ENCODE results near the gene SIRT2. TPM values are rescaled to one million over a fixed set of nuclear protein-coding genes. Genes with fewer than 3 reads are reported as not detected.

Gene SIRT2
- total and polyA plus RNA-seq, 3 experiments from 2014 or later = 33.6 to 51.2 (median 36.5) TPM

DNA sequence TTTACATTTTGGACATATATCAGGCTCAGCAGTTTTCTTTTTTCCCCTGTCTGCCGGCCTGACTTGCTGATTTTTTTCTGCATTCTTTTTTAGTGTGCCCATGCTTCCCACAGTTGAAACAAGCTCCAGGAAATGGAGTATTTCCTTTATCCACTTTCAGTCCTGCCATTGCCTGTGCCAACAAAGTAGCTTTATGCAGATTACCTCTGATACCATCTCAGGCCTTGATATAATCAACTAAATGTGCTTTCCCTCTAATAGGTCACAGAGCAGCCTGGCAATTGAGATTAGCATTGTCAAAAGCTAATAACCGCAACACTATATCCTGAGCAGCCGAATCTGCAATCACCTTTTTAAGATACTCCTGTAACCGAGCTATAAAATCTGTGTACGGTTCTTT, 40.5 kb upstream of the SIRT2 start:
- Histone ChIP-seq H3K36me3 (ENCODE audit: insufficient read depth, low read length) (no peaks in the 10 kb centered on the region), H3K4me1 (ENCODE audit: insufficient read depth, low read length) (no peaks in the 10 kb centered on the region), H3K27me3 (ENCODE audit: insufficient read depth, low read length, poor library complexity, severe bottlenecking) (no peaks in the 10 kb centered on the region), H3K4me3 (ENCODE audit: low read length) (no peak overlapping the region), H3K27ac (ENCODE audit: low read depth, low read length) (no peak overlapping the region), H3K9me3 (ENCODE audit: low read length) (no peaks in the 10 kb centered on the region)
- Mint-ChIP-seq H3K27me3 (peaks cover 3 to 4% of the 10 kb centered on the region in 2 donors), H3K27ac (no peak overlapping the region), H3K36me3 (peaks cover 2 to 11% (median 6%) of the 10 kb centered on the region in 3 donors), H3K9me3 (peaks cover 0 to 8% (median 3%) of the 10 kb centered on the region in 5 donors), H3K4me1 (peaks cover 4 to 26% (median 16%) of the 10 kb centered on the region in 3 donors), H3K4me3 (no peak overlapping the region)
- POLR2A ChIA-PET = no interaction called here
- CTCF ChIA-PET = no interaction called here
- DNase-seq = no peak

DNA sequence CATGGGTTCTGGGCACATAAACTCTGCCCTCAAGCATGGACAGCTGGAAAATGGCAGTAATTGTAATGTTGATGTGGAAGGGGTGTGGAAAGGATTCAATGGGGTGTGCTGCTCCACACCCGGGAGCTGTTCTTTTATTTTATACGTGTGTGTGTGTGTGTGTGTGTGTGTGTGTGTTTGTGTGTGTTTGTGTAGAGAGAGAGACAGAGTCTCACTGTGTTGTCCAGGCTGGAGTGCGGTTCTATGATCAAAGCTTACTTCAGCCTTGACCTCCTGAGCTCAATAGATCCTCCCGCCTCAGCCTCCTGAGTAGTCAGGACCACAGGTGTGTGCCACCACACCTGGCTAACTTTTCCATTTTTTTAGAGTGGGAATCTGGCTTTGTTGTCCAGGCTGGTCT, 34.1 kb upstream of the SIRT2 start:
- Histone ChIP-seq H3K4me1 (ENCODE audit: insufficient read depth, low read length) (peaks cover 34% of the 10 kb centered on the region), H3K9me3 (ENCODE audit: low read length) (no peaks in the 10 kb centered on the region), H3K36me3 (ENCODE audit: insufficient read depth, low read length) (no peaks in the 10 kb centered on the region), H3K27ac (ENCODE audit: low read depth, low read length) (no peak overlapping the region), H3K27me3 (ENCODE audit: insufficient read depth, low read length, poor library complexity, severe bottlenecking) (no peaks in the 10 kb centered on the region), H3K4me3 (ENCODE audit: low read length) (no peak overlapping the region)
- no peak for DNase-seq
- no peak overlapping the region for H3K4me3 Mint-ChIP-seq
- POLR2A ChIA-PET = no interaction called here
- H3K4me1 Mint-ChIP-seq = peaks cover 29 to 37% (median 29%) of the 10 kb centered on the region in 3 donors
- peaks cover 0 to 8% (median 3%) of the 10 kb centered on the region in 5 donors for H3K9me3 Mint-ChIP-seq
- peaks cover 7 to 37% (median 17%) of the 10 kb centered on the region in 3 donors for H3K36me3 Mint-ChIP-seq
- CTCF ChIA-PET = interaction anchor here (1.0 to 2.4 kb wide), 5 partner anchors 164 to 531 kb away, joined by 3 to 13 read pairs (median 5); partner anchors contain the start of gene FAM98C
- H3K27me3 Mint-ChIP-seq = no peaks in the 10 kb centered on the region
- peak overlapping the region in 1 of 8 donors; percentile 74 for H3K27ac Mint-ChIP-seq

DNA sequence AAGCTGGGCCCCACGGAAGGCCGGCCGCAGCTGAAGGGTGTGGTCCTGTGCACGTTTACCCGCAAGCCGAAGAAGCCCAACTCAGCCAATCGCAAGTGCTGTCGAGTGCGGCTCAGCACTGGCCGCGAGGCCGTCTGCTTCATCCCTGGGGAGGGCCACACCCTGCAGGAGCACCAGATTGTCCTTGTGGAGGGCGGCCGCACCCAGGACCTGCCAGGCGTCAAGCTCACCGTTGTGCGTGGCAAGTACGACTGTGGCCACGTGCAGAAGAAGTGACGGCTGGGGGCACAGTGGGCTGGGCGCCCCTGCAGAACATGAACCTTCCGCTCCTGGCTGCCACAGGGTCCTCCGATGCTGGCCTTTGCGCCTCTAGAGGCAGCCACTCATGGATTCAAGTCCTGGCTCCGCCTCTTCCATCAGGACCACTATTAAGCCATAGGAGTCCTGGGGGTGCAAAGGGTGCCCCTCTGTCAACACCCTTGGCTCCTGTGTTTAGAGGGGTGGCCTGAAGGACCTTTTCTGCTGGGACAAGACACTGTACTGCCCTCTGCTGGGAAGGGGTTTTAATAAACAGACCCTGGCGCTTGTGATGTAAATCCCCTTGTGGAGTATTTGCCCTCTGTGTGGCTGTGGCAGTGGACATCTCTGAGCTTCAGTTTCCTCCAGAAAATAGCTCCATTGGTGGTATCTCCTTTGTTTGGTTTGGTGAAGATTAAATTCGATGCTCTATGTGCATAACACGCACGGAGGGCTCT, 33.2 kb upstream of the SIRT2 start:
- ChIA-PET POLR2A (interaction anchor here (0.6 kb wide), 1 partner anchor 102 kb away, joined by 5 read pairs; no protein-coding TSS in a partner anchor), CTCF (interaction anchor here (1.1 to 2.6 kb wide), 6 partner anchors 163 to 1030 kb away, joined by 3 to 13 read pairs (median 6); partner anchors contain the start of gene FAM98C)
- H3K4me3 ChIP-seq (ENCODE audit: low read length) = no peak overlapping the region
- no peaks in the 10 kb centered on the region for H3K36me3 ChIP-seq (ENCODE audit: insufficient read depth, low read length)
- DNase-seq = peak in 2 of 5 donors; percentile 27 to 37
- H3K9me3 ChIP-seq (ENCODE audit: low read length) = no peaks in the 10 kb centered on the region
- H3K4me1 ChIP-seq (ENCODE audit: insufficient read depth, low read length) = peaks cover 43% of the 10 kb centered on the region
- Mint-ChIP-seq H3K27ac (peak overlapping the region in 5 of 8 donors; percentile 5 to 76 (median 51)), H3K4me1 (peaks cover 36 to 47% (median 38%) of the 10 kb centered on the region in 3 donors), H3K9me3 (peaks cover 0 to 8% (median 3%) of the 10 kb centered on the region in 5 donors), H3K27me3 (no peaks in the 10 kb centered on the region), H3K36me3 (peaks cover 9 to 37% (median 17%) of the 10 kb centered on the region in 3 donors), H3K4me3 (peak overlapping the region; percentile 19 to 80 (median 57))
- H3K27me3 ChIP-seq (ENCODE audit: insufficient read depth, low read length, poor library complexity, severe bottlenecking) = no peaks in the 10 kb centered on the region
- H3K27ac ChIP-seq (ENCODE audit: low read depth, low read length) = no peak overlapping the region

DNA sequence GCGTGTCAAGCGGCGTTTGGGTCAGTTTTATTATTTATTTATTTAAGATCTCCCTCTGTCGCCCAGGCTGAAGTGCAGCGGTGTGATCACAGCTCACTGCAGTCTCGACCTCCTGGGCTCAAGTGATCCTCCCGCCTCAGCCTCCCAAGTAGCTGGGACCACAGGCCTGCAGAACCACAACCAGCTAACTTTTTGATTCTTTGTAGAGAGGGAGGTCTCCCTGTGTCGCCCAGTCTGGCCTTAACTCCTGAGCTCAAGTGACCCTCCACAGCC, 32.0 kb upstream of the SIRT2 start:
- H3K36me3 Mint-ChIP-seq = peaks cover 9 to 37% (median 17%) of the 10 kb centered on the region in 3 donors

DNA sequence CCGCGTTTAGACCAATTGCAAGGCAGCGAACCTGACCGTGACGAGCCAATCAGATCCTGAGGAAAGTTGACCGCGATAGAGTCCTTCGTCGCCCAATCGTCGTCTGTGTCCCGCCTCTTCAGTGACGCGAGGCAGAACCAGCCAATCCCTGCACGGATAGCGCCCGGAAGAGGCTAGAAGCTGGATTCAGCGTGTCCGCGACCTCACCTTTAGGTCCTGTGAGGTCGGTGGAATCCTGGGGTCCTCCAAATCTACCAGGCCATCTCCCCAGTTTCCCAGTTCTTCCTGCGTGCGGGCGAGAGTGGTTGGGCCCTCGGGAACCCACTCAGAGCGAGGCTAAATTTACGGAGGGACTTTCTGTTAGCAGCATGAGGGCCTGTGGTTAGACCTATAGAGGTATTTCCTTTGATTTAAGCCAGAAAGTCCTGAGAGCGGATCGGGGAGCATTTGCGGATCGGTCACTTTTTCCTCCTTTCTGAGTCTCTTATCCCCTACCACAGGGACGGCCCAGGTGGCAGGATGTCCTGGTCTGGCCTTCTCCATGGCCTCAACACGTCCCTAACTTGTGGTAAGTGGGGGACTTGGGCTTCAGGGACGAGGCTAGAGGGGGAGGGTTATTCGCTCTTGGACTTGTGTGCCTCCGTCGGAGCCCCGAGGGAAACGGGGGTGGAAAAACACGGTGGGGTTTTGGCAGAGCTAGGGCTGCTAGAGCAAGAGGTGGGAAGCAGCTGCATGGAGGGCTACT, 31.5 kb upstream of the SIRT2 start, which contains the start of gene MRPS12:
MRPS12 (plus strand) TSS at position 169 of the 745 bp plus-strand sequence; CDS start at position 520, 351 bp downstream.
- ChIA-PET POLR2A (interaction anchor here (0.7 to 2.0 kb wide), 12 partner anchors 31 to 557 kb away, joined by 3 to 12 read pairs (median 5); partner anchors contain the start of genes ECH1, EIF3K, FAM98C and NFKBIB), CTCF (interaction anchor here (0.6 to 5.8 kb wide), 49 partner anchors 10 to 595 kb away, joined by 3 to 51 read pairs (median 4); partner anchors contain the start of genes ACTN4, CAPN12, CATSPERG and EIF3K)
- H3K4me3 Mint-ChIP-seq = peak within 1 kb of the TSS; percentile 97 to 100 (median 98)
- peaks cover 39 to 56% (median 43%) of the 10 kb centered on the region in 3 donors for H3K4me1 Mint-ChIP-seq
- Histone ChIP-seq H3K4me3 (ENCODE audit: low read length) (peak within 1 kb of the TSS; percentile 96), H3K4me1 (ENCODE audit: insufficient read depth, low read length) (peaks cover 45% of the 10 kb centered on the region), H3K27me3 (ENCODE audit: insufficient read depth, low read length, poor library complexity, severe bottlenecking) (no peaks in the 10 kb centered on the region), H3K27ac (ENCODE audit: low read depth, low read length) (peak within 1 kb of the TSS; percentile 95), H3K36me3 (ENCODE audit: insufficient read depth, low read length) (no peaks in the 10 kb centered on the region), H3K9me3 (ENCODE audit: low read length) (no peaks in the 10 kb centered on the region)
- peak; percentile 95 to 99 (median 99) for DNase-seq
- H3K27me3 Mint-ChIP-seq = no peaks in the 10 kb centered on the region
- peak within 1 kb of the TSS; percentile 90 to 100 (median 99) for H3K27ac Mint-ChIP-seq
- peaks cover 9 to 40% (median 16%) of the 10 kb centered on the region in 3 donors for H3K36me3 Mint-ChIP-seq
- peaks cover 0 to 6% (median 3%) of the 10 kb centered on the region in 5 donors for H3K9me3 Mint-ChIP-seq

More for the DNA sequence above, 32.0 kb upstream of the SIRT2 start:
- Histone ChIP-seq H3K4me3 (ENCODE audit: low read length) (peak overlapping the region; percentile 96), H3K4me1 (ENCODE audit: insufficient read depth, low read length) (peaks cover 45% of the 10 kb centered on the region), H3K27me3 (ENCODE audit: insufficient read depth, low read length, poor library complexity, severe bottlenecking) (no peaks in the 10 kb centered on the region), H3K27ac (ENCODE audit: low read depth, low read length) (peak overlapping the region; percentile 95), H3K9me3 (ENCODE audit: low read length) (no peaks in the 10 kb centered on the region), H3K36me3 (ENCODE audit: insufficient read depth, low read length) (no peaks in the 10 kb centered on the region)
- H3K27me3 Mint-ChIP-seq = no peaks in the 10 kb centered on the region
- peak overlapping the region; percentile 97 to 100 (median 98) for H3K4me3 Mint-ChIP-seq
- POLR2A ChIA-PET = interaction anchor here (1.8 to 2.0 kb wide), 4 partner anchors 32 to 198 kb away, joined by 4 to 7 read pairs (median 6); partner anchors contain the start of genes ECH1, NFKBIB and SIRT2
- peaks cover 0 to 8% (median 3%) of the 10 kb centered on the region in 5 donors for H3K9me3 Mint-ChIP-seq
- CTCF ChIA-PET = interaction anchor here (1.1 to 5.8 kb wide), 9 partner anchors 31 to 1029 kb away, joined by 3 to 51 read pairs (median 7); partner anchors contain the start of gene FAM98C
- no peak for DNase-seq
- H3K4me1 Mint-ChIP-seq = peaks cover 38 to 51% (median 39%) of the 10 kb centered on the region in 3 donors
- peak overlapping the region in 7 of 8 donors; percentile 90 to 100 (median 99) for H3K27ac Mint-ChIP-seq

DNA sequence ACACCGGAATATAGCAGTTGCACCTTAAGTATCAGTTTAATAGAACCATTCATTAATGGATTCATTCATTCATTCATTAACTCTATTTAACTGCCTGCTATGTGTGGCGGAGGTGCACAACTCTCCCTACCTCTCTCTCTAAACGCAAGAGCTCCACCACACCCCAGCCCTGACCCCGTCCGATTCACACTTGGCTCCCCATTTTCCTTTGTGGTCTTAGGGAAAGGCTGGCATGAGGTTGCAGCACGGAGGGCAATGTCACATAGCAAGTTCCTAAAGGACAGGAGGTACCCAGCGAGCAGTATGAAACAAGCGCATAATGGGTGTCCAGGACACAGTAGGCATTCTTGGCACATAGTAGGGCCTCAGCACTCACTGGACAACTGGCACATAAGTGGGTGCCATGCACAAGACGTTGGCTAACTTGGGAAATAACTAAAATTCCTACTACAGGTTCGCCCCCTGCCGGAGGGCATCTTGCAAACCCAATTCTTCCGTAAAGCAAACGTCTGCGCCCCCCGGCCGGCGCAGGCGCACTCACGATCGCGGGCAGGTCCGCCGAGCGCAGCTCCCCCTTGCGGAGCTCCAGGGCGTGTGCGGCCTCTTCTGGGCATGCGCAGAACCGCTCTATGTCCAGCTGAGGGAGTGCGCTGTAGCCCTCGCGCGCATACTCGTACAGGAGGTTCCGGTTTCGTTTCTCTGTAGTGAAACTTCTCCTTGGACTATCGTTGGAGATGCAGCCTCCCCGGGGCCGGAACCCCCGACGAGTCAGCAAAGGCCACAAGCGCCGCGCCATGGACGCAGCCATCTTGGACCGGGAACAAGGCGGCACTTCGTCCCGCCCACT, 30.7 kb upstream of the SIRT2 start, which contains the start of gene SARS2:
SARS2 (minus strand) TSS at position 835 of the 847 bp plus-strand sequence; CDS start at position 808, 27 bp downstream.
- Mint-ChIP-seq H3K36me3 (peaks cover 8 to 41% (median 9%) of the 10 kb centered on the region in 3 donors), H3K4me1 (peaks cover 45 to 62% (median 47%) of the 10 kb centered on the region in 3 donors), H3K27ac (peak within 1 kb of the TSS; percentile 90 to 100 (median 99)), H3K27me3 (no peaks in the 10 kb centered on the region), H3K4me3 (peak within 1 kb of the TSS; percentile 97 to 100 (median 98)), H3K9me3 (peaks cover 0 to 5% (median 0%) of the 10 kb centered on the region in 5 donors)
- no peaks in the 10 kb centered on the region for H3K27me3 ChIP-seq (ENCODE audit: insufficient read depth, low read length, poor library complexity, severe bottlenecking)
- peak; percentile 88 to 97 (median 96) for DNase-seq
- peak within 1 kb of the TSS; percentile 96 for H3K4me3 ChIP-seq (ENCODE audit: low read length)
- H3K27ac ChIP-seq (ENCODE audit: low read depth, low read length) = peak within 1 kb of the TSS; percentile 95
- POLR2A ChIA-PET = interaction anchor here (0.6 to 2.0 kb wide), 14 partner anchors 30 to 556 kb away, joined by 3 to 12 read pairs (median 5); partner anchors contain the start of genes ECH1, EIF3K, FAM98C and NFKBIB
- CTCF ChIA-PET = interaction anchor here (0.6 to 5.8 kb wide), 53 partner anchors 11 to 594 kb away, joined by 3 to 51 read pairs (median 4); partner anchors contain the start of genes ACTN4, CAPN12, CATSPERG and EIF3K
- no peaks in the 10 kb centered on the region for H3K36me3 ChIP-seq (ENCODE audit: insufficient read depth, low read length)
- peaks cover 49% of the 10 kb centered on the region for H3K4me1 ChIP-seq (ENCODE audit: insufficient read depth, low read length)
- H3K9me3 ChIP-seq (ENCODE audit: low read length) = no peaks in the 10 kb centered on the region

Data from CD8-positive, alpha-beta memory T cell (primary cell).